SK-N-SH (cell line): ENCODE data around the gene RHOT2. TPM values are rescaled to one million over a fixed set of nuclear protein-coding genes. Genes with fewer than 3 reads are reported as not detected.

Source experiments
- CTCF ChIA-PET: fragments of 300-600, 350-600 bp; formaldehyde crosslinking; extraction: SDS; loops from one replicate; lab custom pipeline; 2021; lab: Yijun Ruan, JAX
- POLR2A ChIA-PET: fragments of 350-600 bp; sonication (Branson Sonifier 250); formaldehyde crosslinking; extraction: SDS; loops from one replicate; lab custom pipeline; 2020; ENCODE audit warnings: antibody characterized with exemption, inconsistent platforms; lab: Yijun Ruan, JAX
- DNase-seq: peaks from one replicate; pipeline ENCODE4 v3.0.0; 2012
- H2AFZ ChIP-seq: fragments of 200-600 bp; sonication (generic); 2 replicates; pipeline ENCODE4 v1.8.1; 2016; ENCODE audit warnings: antibody characterized with exemption, mild to moderate bottlenecking, low read depth
- H3F3A ChIP-seq: fragments of 200-600 bp; sonication (generic); replicated peaks from 2 replicates; pipeline ENCODE3; 2016; ENCODE audit warnings: antibody characterized with exemption, mild to moderate bottlenecking; ENCODE audit not compliant: insufficient read depth
- H3K27ac ChIP-seq, 2 experiments: fragments of 200-500 bp in 1 of 2; fragments of 200-600 bp in 1 of 2; sonication (Bioruptor generic) in 1 of 2; sonication (generic), shearing (Covaris generic) in 1 of 2; 2 replicates each; pipeline versions ENCODE4 v1.5.1 to v1.6.1; 2014 to 2016; ENCODE audit warnings: low read depth in 2 of 2, inconsistent platforms in 1 of 2, low read length in 1 of 2, mild to moderate bottlenecking in 1 of 2, mixed read lengths in 1 of 2
- H3K27me3 ChIP-seq: fragments of 200-600 bp; sonication (generic), shearing (Covaris generic); 2 replicates; pipeline ENCODE4 v1.6.1; 2016; ENCODE audit warnings: mixed run types; ENCODE audit not compliant: insufficient read depth
- H3K36me3 ChIP-seq, 2 experiments: fragments of 200-500 bp in 1 of 2; fragments of 200-600 bp in 1 of 2; sonication (Bioruptor generic) in 1 of 2; sonication (generic) in 1 of 2; replicated peaks in 1 of 2; 2 replicates each; pipeline versions ENCODE3 to v1.5.1; 2014 to 2016; ENCODE audit warnings: low read length in 1 of 2, mild to moderate bottlenecking in 1 of 2; ENCODE audit not compliant: insufficient read depth in 2 of 2, control insufficient read depth in 1 of 2
- H3K4me1 ChIP-seq, 2 experiments: fragments of 200-500 bp in 1 of 2; fragments of 200-600 bp in 1 of 2; sonication (Bioruptor generic) in 1 of 2; sonication (generic), shearing (Covaris generic) in 1 of 2; 2 replicates each; pipeline versions ENCODE4 v1.5.1 to v1.6.1; 2014 to 2016; ENCODE audit warnings: low read depth in 1 of 2, low read length in 1 of 2, mixed run types in 1 of 2; ENCODE audit not compliant: insufficient read depth in 2 of 2, control insufficient read depth in 1 of 2
- H3K4me2 ChIP-seq: fragments of 200-600 bp; sonication (generic), shearing (Covaris generic); 2 replicates; pipeline ENCODE4 v1.6.1; 2017; ENCODE audit warnings: mixed run types
- H3K4me3 ChIP-seq, 2 experiments: fragments of 200-500 bp in 1 of 2; fragments of 200-600 bp in 1 of 2; sonication (Bioruptor generic) in 1 of 2; sonication (generic), shearing (Covaris generic) in 1 of 2; 2 replicates each; pipeline versions ENCODE4 v1.5.1 to v1.8.1; 2014 to 2016; ENCODE audit warnings: low read depth in 2 of 2, inconsistent platforms in 1 of 2, low read length in 1 of 2, mild to moderate bottlenecking in 1 of 2, mixed read lengths in 1 of 2, moderate library complexity in 1 of 2
- H3K79me2 ChIP-seq: fragments of 200-600 bp; sonication (generic); 2 replicates; pipeline ENCODE4 v1.8.1; 2017; ENCODE audit warnings: mild to moderate bottlenecking; ENCODE audit not compliant: insufficient read depth
- H3K9ac ChIP-seq: fragments of 200-600 bp; sonication (generic); 2 replicates; pipeline ENCODE4 v1.6.1; 2017; ENCODE audit warnings: mixed run types
- H3K9me2 ChIP-seq: fragments of 200-600 bp; sonication (generic); 2 replicates; pipeline ENCODE4 v1.6.1; 2017; ENCODE audit warnings: mixed run types
- H3K9me3 ChIP-seq: fragments of 200-600 bp; sonication (generic); 2 replicates; pipeline ENCODE4 v1.6.1; 2017; ENCODE audit warnings: mixed run types, mild to moderate bottlenecking, moderate library complexity
- H4K20me1 ChIP-seq: fragments of 200-600 bp; sonication (generic); 2 replicates; pipeline ENCODE4 v1.6.1; 2017; ENCODE audit warnings: mild to moderate bottlenecking, mixed run types; ENCODE audit not compliant: insufficient read depth
- EP300 ChIP-seq, 2 experiments: IDR thresholded peaks; 2 replicates each; pipeline versions ENCODE4 v1.4.0 to v1.6.1; 2012; ENCODE audit warnings: borderline replicate concordance in 1 of 2, low read depth in 1 of 2, low read length in 1 of 2
- MXI1 ChIP-seq: IDR thresholded peaks from 2 replicates; pipeline ENCODE4 v1.6.1; 2012; ENCODE audit warnings: mild to moderate bottlenecking, low read depth, low read length, improper control_type of control experiment
- RCOR1 ChIP-seq: fragments of 150-350 bp; IDR thresholded peaks from 2 replicates; pipeline ENCODE4 v1.6.1; 2017; ENCODE audit warnings: antibody characterized with exemption, low read length
- WGBS: methylation state at CpG from one replicate; pipeline ENCODE4 v1.1.6; 2017; ENCODE audit warnings: low lambda C conversion rate; 5-methylcytosine and 5-hydroxymethylcytosine counted together
- polyA plus RNA-seq, 3 experiments: library from polyadenylated mRNA; depleted of rRNA; stranded (reverse); fragments of >200 nt; gene quantifications; 2 replicates each; pipeline ENCODE4 v1.2.3, GENCODE V29; 2012
- TF ChIP-seq, protein P1 (sequence below): IDR thresholded peaks from 2 replicates; pipeline ENCODE4 v1.4.0; 2012; ENCODE audit warnings: low read depth, borderline replicate concordance

RHOT2 gene
- polyA plus RNA-seq, 1 of the 3 experiments (the other 2 are of a cell fraction), result 229 TPM

DNA sequence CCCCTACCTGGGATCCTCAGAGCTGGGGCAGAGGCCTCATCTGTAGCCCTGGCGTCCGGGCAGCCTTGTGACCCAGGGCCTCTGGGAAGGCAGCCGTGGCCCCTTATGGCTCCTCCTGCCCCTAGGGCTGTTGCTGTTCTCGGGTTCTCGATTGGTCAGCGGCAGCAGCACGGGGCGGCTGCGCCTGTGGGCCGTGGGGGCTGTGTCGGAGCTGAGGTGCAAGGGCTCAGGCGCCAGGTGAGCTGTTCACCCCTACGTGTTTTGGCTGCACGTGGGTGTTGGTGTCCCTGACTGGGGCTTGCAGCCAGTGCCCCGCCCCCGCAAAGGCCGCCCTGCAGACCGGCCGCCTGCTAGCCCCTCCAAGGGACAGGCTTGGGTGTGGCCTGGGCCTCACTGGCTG lies 5.8 kb upstream of the RHOT2 start:
- H3K4me1 ChIP-seq, result peaks cover 3 to 35% of the 10 kb centered on the region in 2 experiments; a peak in 3 of 4 replicates
- peak overlapping the region in 1 of 2 experiments; percentile 79; a peak in 1 of 4 replicates for H3K27ac ChIP-seq
- H2AFZ ChIP-seq, result no peak overlapping the region
- no peaks in the 10 kb centered on the region for H3F3A ChIP-seq
- no peaks in the 10 kb centered on the region for H4K20me1 ChIP-seq
- H3K27me3 ChIP-seq, result no peaks in the 10 kb centered on the region
- no peaks in the 10 kb centered on the region for H3K79me2 ChIP-seq
- POLR2A ChIA-PET, result interaction anchor here (1.3 kb wide), 2 partner anchors 14 to 17 kb away, joined by 5 read pairs; no protein-coding TSS in a partner anchor
- H3K36me3 ChIP-seq, result peaks cover 0 to 39% of the 10 kb centered on the region in 2 experiments
- no peaks in the 10 kb centered on the region for H3K9me2 ChIP-seq
- H3K4me2 ChIP-seq, result no peak overlapping the region
- no peaks in the 10 kb centered on the region for H3K9me3 ChIP-seq
- CTCF ChIA-PET, result interaction anchor here (0.6 to 6.7 kb wide), 7 partner anchors 12 to 80 kb away, joined by 3 to 92 read pairs (median 11); partner anchors contain the start of genes RHBDL1, STUB1 and WDR90
- WGBS, result no CpG with 5 or more reads among the region's 19 CpGs
- TF ChIP-seq MXI1, result no peak
- TF ChIP-seq, protein P1, sequence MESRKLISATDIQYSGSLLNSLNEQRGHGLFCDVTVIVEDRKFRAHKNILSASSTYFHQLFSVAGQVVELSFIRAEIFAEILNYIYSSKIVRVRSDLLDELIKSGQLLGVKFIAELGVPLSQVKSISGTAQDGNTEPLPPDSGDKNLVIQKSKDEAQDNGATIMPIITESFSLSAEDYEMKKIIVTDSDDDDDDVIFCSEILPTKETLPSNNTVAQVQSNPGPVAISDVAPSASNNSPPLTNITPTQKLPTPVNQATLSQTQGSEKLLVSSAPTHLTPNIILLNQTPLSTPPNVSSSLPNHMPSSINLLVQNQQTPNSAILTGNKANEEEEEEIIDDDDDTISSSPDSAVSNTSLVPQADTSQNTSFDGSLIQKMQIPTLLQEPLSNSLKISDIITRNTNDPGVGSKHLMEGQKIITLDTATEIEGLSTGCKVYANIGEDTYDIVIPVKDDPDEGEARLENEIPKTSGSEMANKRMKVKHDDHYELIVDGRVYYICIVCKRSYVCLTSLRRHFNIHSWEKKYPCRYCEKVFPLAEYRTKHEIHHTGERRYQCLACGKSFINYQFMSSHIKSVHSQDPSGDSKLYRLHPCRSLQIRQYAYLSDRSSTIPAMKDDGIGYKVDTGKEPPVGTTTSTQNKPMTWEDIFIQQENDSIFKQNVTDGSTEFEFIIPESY, result no peak
- H3K9ac ChIP-seq, result no peak overlapping the region
- no peak for DNase-seq
- no peak overlapping the region for H3K4me3 ChIP-seq

DNA sequence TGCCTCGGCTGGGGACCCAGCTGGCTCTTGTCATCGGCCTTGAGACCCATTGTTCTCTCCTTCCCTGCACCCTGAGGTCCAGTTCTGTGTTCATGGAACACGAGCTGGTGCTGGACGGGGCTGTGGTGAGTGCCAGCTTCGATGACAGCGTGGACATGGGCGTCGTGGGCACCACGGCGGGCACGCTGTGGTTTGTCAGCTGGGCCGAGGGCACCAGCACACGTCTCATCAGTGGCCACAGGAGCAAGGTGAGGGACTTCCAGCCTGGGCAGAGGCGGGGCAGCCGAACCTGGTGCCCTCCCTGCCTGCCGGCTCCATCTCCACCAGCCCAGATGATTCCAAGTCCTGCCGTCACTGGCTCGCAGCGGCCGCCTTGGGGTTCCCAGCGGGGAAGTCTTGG lies 5.3 kb upstream of the RHOT2 start:
- H3K27me3 ChIP-seq, result no peaks in the 10 kb centered on the region
- TF ChIP-seq RCOR1 (no peak), EP300 (IDR thresholded peaks at IDR 0.05; ENCODE audit: borderline replicate concordance in 1 of 2, low read depth in 1 of 2, low read length in 1 of 2) (no peak)
- TF ChIP-seq, protein P1, result no peak
- TF ChIP-seq, all 33 proteins: peak for 0
- DNase-seq, result no peak
- Histone ChIP-seq H4K20me1 (no peaks in the 10 kb centered on the region), H3K4me3 (no peak overlapping the region), H3K4me1 (peaks cover 3 to 40% of the 10 kb centered on the region in 2 experiments; a peak in 3 of 4 replicates), H3K36me3 (peaks cover 0 to 34% of the 10 kb centered on the region in 2 experiments), H3F3A (no peaks in the 10 kb centered on the region), H2AFZ (no peak overlapping the region), H3K27ac (peak overlapping the region in 1 of 2 experiments; percentile 79; a peak in 1 of 4 replicates), H3K9ac (no peak overlapping the region), H3K79me2 (no peaks in the 10 kb centered on the region), H3K4me2 (no peak overlapping the region), H3K9me2 (no peaks in the 10 kb centered on the region), H3K9me3 (no peaks in the 10 kb centered on the region)
- POLR2A ChIA-PET, result interaction anchor here (1.3 kb wide), 1 partner anchor 15 kb away, joined by 5 read pairs; no protein-coding TSS in a partner anchor
- 96% methylated on average over 17 of the region's 21 CpGs for WGBS
- CTCF ChIA-PET, result interaction anchor here (2.7 to 6.7 kb wide), 2 partner anchors 13 to 19 kb away, joined by 11 to 92 read pairs; partner anchors contain the start of gene WDR90
